ENCODE measurements around the gene DLEC1.
A peak's percentile ranks its signal among the peaks of the same experiment; 100 is the strongest.
"Not testable (repeated sequence)": the region's sequence is repeated elsewhere in the genome, so short reads cannot be mapped to it uniquely, and the experiment has no call there.

DLEC1 gene

DNA sequence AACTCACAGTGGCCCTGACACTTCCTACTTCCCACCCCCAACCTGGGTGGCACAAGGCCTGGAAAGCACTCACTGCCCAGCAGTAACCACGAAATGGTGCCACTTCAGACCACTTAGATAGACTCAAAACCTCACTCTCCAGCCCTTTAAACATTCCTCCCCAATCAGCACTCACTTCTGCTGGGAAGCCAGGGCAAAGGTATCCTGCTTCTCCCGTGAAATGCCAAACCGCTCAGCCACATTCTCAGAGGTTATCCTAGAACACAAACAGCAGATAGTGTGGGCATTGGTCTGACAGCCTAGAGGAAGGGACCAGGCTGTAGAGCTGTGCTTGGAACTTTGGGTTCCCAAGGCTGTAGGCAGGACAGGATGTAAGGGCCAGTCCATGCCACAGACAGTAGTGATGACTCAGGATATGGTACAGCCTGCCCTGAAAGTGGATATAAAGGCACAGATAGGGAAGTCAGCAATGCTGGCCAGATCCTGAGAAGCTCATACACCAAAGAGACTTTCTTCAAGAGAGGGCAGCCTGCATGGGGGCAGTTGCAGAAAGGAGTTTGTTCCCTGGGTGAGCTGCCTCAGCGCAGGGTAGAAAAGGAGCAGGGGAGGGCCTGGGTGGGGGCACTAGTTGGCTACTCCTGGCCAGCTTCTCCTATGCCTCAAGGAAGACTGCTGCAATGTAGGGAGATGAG lies 88.7 kb downstream of the DLEC1 start:
- no peak for DNase-seq

DNA sequence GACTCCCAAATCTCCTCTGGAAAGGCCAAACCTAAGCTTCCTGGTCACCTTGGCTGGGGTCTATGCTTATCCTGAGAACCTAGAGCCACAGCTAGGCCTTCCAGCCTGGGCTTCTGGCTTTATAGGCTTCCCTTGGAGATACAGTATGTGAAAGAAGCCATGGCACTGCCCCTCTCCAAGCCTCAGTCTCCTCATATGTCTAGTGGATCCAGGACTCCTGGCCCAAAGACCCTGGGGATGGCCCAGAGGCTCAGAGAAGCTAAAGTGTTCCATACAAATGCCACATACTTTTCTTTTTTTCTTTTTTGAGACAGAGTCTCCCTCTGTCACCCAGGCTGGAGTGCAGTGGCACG lies 89.3 kb downstream of the DLEC1 start:
- DNase-seq, result no peak

DNA sequence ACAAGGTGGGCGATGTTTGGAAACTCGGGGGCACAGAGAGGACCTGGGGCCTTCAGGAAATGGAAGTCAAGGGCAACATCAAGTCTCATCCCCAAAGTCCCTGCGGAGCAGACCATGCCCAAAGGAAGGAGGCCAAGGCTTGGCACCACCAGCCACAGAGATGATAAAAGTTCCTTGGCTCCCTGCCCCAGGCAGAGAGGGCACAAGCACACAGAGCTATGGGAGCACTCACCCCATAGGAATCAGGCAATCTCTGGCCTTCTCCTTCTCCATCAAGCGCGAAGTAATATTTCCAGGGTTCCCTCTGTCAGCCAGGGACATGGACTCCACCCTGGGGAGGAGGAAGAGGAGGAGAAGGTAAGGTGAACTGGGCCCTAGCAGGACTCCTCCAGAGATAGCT lies 90.0 kb downstream of the DLEC1 start:
- DNase-seq, result no peak

DNA sequence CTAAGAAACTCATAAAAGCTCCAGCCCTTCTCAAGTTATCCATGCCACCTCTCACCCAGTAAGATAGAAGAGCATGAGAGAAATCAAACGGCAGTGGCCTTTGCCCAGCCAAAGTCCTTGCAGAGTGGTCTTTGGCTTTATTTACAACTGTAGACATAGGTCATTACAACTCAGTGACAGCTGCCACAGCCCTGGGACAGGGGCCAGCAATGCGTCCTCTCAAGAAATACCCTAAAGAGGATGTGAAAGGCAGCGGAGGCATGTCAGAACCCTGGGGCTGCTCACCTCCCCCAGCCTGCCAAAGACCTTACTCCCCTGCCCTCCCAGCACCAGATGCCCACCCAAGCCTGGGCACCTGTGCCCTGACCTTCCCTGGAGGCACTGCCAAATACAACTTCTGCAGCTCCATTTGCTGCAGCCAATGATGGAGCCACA lies 91.6 kb downstream of the DLEC1 start:
- no peak for DNase-seq

DNA sequence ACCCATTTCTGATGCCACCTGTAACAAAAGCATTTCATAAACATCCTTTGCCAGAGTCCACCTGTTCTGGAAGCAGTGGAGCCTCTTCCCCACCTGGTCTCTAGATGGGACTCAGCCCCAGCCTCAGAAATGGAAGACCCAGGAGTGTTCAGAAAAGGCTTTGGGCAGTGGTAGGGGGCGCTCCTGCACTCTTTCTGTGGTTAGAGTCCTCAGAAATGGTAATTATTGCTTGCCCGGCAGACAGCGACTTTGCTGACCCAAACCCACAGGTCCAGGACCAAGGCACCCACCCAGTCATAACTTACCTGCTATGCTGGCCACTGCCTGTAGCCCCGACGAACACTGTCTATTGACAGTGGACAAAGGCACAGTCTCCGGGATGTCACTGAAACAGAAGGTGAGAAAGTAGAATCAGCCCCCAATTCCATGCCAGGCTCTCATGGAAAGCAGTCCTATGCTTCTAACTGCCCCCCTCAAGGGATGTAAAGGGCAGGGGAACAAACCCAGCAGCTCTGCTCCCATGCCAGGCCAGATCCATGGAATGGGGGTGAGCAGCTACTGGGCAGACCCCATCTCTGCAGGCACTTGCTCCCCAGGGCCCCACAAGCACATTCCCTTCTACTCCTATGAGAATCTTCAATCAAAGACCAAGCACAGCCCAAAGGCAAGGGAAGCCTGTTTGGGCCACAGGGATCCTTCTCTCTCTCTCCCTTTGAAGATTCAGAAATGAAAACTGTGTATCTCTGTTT lies 92.8 kb downstream of the DLEC1 start:
- DNase-seq, result peak; percentile 25

GRCh38 chr3:38133209-38133556 lies 94.2 kb downstream of the DLEC1 start:
- DNase-seq, result no peak

GRCh38 chr3:38133557-38134405 lies 94.8 kb downstream of the DLEC1 start:
- DNase-seq, result no peak

DNA sequence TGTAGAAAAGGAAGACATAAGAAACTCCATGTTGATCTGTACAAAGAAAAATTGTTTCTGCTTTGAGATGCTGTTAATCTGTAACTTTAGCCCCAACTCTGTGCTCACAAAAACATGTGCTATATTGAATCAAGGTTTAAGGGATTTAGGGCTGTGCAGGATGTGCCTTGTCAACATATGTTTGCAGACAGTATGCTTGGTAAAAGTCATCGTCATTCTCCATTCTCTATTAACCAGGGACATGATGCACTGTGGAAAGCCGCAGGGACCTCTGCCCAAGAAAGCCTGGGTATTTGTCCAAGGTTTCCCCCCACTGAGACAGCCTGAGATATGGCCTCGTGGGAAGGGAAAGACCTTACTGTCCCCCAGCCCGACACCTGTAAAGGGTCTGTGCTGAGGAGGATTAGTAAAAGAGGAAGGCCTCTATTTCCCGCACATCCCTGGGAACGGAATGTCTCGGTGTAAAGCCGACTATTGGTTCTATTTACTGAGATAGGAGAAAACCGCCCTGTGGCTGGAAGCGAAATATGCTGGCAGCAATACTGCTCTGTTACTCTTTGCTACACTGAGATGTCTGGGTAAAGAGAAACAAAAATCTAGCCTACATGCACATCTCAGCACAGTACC lies 95.6 kb downstream of the DLEC1 start:
- DNase-seq, result not testable (repeated sequence)

- not testable (repeated sequence) for DNase-seq
Observed at GRCh38 chr3:38135621-38136277, 96.7 kb downstream of the DLEC1 start.

DNA sequence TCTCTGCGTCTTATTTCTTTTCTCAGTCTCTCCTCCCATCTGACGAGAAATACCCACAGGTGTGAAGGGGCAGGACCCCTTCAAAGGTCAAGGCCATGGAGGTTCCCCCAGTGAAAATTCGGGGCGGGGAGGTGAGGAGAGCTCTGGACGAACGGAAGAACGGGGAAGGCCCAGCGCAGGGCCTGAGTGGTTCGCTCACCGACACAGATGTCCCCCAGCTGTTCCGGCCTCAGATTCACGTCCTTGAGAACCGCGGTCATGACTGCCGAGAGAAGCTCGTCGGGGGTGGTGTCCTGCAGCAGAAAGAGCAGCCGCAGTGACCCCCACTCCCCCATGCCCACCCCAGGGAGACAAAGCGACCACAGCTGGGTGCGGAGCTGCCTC lies 97.4 kb downstream of the DLEC1 start:
- peak; percentile 60 for DNase-seq

GRCh38 chr3:38136777-38137614 lies 98.0 kb downstream of the DLEC1 start, which contains the start of gene ACAA1:
Gene ACAA1 (minus strand): TSS chr3:38137127. CDS start chr3:38137035, 92 bp downstream.
- peak; percentile 99 for DNase-seq

GRCh38 chr3:38137615-38138348 lies 98.8 kb downstream of the DLEC1 start:
- DNase-seq, result peak; percentile 75

DNA sequence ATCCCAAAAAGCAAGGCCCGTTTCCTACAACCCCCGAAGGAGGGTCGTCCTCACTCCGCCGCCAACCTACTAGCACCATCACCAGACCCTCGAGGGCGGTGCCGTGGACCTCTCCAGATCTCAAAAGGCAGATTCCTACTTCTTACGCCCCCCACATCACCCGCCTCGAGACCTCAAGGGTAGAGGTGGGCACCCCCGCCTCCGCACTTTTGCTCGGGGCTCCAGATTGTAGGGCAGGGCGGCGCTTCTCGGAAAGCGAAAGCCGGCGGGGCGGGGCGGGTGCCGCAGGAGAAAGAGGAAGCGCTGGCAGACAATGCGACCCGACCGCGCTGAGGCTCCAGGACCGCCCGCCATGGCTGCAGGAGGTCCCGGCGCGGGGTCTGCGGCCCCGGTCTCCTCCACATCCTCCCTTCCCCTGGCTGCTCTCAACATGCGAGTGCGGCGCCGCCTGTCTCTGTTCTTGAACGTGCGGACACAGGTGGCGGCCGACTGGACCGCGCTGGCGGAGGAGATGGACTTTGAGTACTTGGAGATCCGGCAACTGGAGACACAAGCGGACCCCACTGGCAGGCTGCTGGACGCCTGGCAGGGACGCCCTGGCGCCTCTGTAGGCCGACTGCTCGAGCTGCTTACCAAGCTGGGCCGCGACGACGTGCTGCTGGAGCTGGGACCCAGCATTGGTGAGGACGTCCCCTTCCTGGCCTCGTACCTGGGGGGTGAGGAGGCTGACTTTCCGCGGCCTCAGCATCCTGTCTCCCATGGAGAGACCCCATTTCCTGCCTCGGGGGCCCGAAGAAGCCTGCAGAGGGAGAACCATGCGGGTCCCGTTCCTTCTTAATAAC lies 99.6 kb downstream of the DLEC1 start, which contains the start of gene MYD88:
MYD88 (plus strand) TSS at position 313 of the 842 bp plus-strand sequence; CDS start at position 353, 40 bp downstream.
- DNase-seq, result peak; percentile 62

GRCh38 chr3:38139191-38139590 lies 100.2 kb downstream of the DLEC1 start:
- no peak for DNase-seq

- DNase-seq, result no peak
Observed at GRCh38 chr3:38139652-38140051, 100.6 kb downstream of the DLEC1 start.

GRCh38 chr3:38140326-38141172 lies 101.5 kb downstream of the DLEC1 start:
- DNase-seq, result no peak

- DNase-seq, result no peak
Observed at GRCh38 chr3:38141173-38141951, 102.4 kb downstream of the DLEC1 start.

GRCh38 chr3:38141952-38142273 lies 102.9 kb downstream of the DLEC1 start:
- no peak for DNase-seq

Data from HCEC 1CT (cell line).